HEK293 (cell line): ENCODE measurements around the gene PRKCZ.
A peak's percentile ranks its signal among the peaks of the same experiment; 100 is the strongest.

Experiments
- CTCF ChIA-PET: fragments of 350-600 bp; formaldehyde crosslinking; extraction: SDS; loops from one replicate; lab custom pipeline; 2021; ENCODE audit warnings: antibody characterized with exemption; lab: Yijun Ruan, JAX
- POLR2A ChIA-PET: fragments of 300-600 bp; formaldehyde crosslinking; extraction: SDS; loops from one replicate; lab custom pipeline; 2020; ENCODE audit warnings: antibody characterized with exemption, inconsistent platforms; lab: Yijun Ruan, JAX
- H3K27ac ChIP-seq: fragments of 200-500 bp; sonication (Bioruptor generic); 2 replicates; pipeline ENCODE4 v1.5.1; 2014; ENCODE audit warnings: low read depth, low read length, control low read depth, inconsistent platforms; ENCODE audit errors: extremely low read depth
- H3K36me3 ChIP-seq, 2 experiments: fragments of 200-500 bp in 1 of 2; sonication (Bioruptor generic) in 1 of 2; 1 replicate in 1 of 2; 2 replicates in 1 of 2; pipeline ENCODE4 v1.5.1; 2014 to 2017; ENCODE audit warnings: inconsistent platforms in 2 of 2, low read length in 2 of 2; ENCODE audit not compliant: control insufficient read depth in 2 of 2, insufficient read depth in 1 of 2
- H3K4me1 ChIP-seq: fragments of 200-500 bp; sonication (Bioruptor generic); 2 replicates; pipeline ENCODE4 v1.5.1; 2014; ENCODE audit warnings: mild to moderate bottlenecking, low read length, inconsistent platforms; ENCODE audit not compliant: control insufficient read depth, insufficient read depth
- H3K4me3 ChIP-seq: 2 replicates; pipeline ENCODE4 v1.5.1; 2011; ENCODE audit warnings: low read depth, mild to moderate bottlenecking, control low read depth, low read length, moderate library complexity
- H3K9me3 ChIP-seq: fragments of 200-500 bp; sonication (Bioruptor generic); 2 replicates; pipeline ENCODE4 v1.5.1; 2014; ENCODE audit warnings: low read depth, low read length, inconsistent platforms; ENCODE audit not compliant: control insufficient read depth, insufficient read depth
- KLF9 ChIP-seq: fragments of 450-650 bp; formaldehyde crosslinking; IDR thresholded peaks from 2 replicates; pipeline ENCODE4 v1.5.1; 2016; ENCODE audit warnings: missing biosample characterization, missing genetic modification characterization, low read depth
- OVOL3 ChIP-seq: fragments of 450-650 bp; formaldehyde crosslinking; IDR thresholded peaks from 2 replicates; pipeline ENCODE4 v1.5.1; 2016; ENCODE audit warnings: missing biosample characterization, missing genetic modification characterization
- SP2 ChIP-seq: fragments of 450-650 bp; formaldehyde crosslinking; IDR thresholded peaks from 2 replicates; pipeline ENCODE4 v1.5.1; 2016; ENCODE audit warnings: missing biosample characterization, missing genetic modification characterization
- TRIM28 ChIP-seq: IDR thresholded peaks from 2 replicates; pipeline ENCODE4 v1.6.1; 2011; ENCODE audit warnings: low read length, control low read depth, borderline replicate concordance
- ZNF335 ChIP-seq: fragments of 450-650 bp; formaldehyde crosslinking; conservative IDR thresholded peaks from 2 replicates; pipeline ENCODE4 v1.5.1; 2016; ENCODE audit warnings: missing biosample characterization, missing genetic modification characterization
- ZNF677 ChIP-seq: fragments of 450-650 bp; IDR thresholded peaks from 2 replicates; pipeline ENCODE4 v1.5.0; 2018; ENCODE audit warnings: missing biosample characterization, mild to moderate bottlenecking, missing genetic modification characterization, moderate library complexity
- ZSCAN23 ChIP-seq: fragments of 450-650 bp; formaldehyde crosslinking; IDR thresholded peaks from 2 replicates; pipeline ENCODE4 v1.5.1; 2016; ENCODE audit warnings: missing biosample characterization, missing genetic modification characterization
- TF ChIP-seq, protein P1 (sequence below): fragments of 450-650 bp; formaldehyde crosslinking; IDR thresholded peaks from 2 replicates; pipeline ENCODE4 v1.5.1; 2016; ENCODE audit warnings: missing biosample characterization, missing genetic modification characterization
- TF ChIP-seq, protein P2 (sequence below): fragments of 450-650 bp; formaldehyde crosslinking; IDR thresholded peaks from 2 replicates; pipeline ENCODE4 v1.5.1; 2016; ENCODE audit warnings: missing biosample characterization, missing genetic modification characterization
- TF ChIP-seq, protein P3 (sequence below): fragments of 450-650 bp; formaldehyde crosslinking; IDR thresholded peaks from 2 replicates; pipeline ENCODE4 v1.5.1; 2016; ENCODE audit warnings: missing biosample characterization, missing genetic modification characterization
- TF ChIP-seq, protein P4 (sequence below): fragments of 450-650 bp; formaldehyde crosslinking; IDR thresholded peaks from 2 replicates; pipeline ENCODE4 v1.5.1; 2016; ENCODE audit warnings: missing biosample characterization, missing genetic modification characterization
- TF ChIP-seq, protein P5 (sequence below): fragments of 450-650 bp; formaldehyde crosslinking; IDR thresholded peaks from 2 replicates; pipeline ENCODE4 v1.5.1; 2016; ENCODE audit warnings: missing biosample characterization, missing genetic modification characterization

The PRKCZ gene

DNA sequence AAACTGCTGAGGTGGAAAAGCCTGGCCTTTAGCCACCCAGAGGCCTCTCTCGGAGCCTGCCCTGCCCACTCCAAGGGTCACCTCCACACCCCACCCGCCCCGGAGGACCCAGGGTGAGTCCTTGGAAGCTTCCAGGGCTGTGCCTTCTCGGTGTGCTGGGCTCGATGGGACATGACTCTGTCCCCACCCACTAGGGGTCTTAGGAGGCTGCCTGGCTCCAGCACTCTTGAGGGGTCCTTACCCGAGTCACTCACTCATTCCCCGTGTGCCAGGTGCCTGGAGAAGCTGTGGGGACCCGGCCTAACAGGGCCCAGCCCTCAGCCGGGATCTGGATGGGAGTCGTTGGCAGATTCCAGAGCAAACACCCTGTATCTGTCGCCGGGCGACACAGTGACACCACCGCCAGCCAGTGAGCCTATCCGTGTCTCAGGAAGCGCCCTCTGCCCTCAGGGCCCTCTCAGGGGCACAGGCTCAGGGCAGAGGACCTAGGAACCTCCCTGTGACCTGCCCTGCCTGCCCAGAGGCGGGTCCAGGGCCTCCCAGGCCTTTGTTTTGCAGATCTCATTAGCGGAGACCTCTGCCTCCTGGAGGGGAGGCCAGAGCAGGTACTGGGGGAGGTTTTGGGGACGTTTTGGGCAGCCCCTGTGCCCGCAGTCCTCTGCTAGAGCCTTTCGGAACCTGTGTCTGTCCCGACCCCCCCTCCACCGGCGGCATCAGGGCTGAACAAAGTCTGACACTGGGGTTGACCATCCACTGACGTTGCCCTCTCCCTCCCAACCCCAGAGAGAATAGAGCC is 3.1 kb upstream of the PRKCZ start:
- H3K4me3 ChIP-seq: no peak overlapping the region
- no peaks in the 10 kb centered on the region; the same call in 1 of the 2 replicates for H3K4me1 ChIP-seq
- H3K36me3 ChIP-seq: no peaks in the 10 kb centered on the region
- ChIA-PET POLR2A (interaction anchor here (0.5 kb wide), 1 partner anchor 17 kb away, joined by 3 read pairs; no protein-coding TSS in a partner anchor), CTCF (interaction anchor here (0.6 to 5.4 kb wide), 29 partner anchors 9 to 1684 kb away, joined by 3 to 118 read pairs (median 3); no protein-coding TSS in a partner anchor)
- H3K27ac ChIP-seq: no peak overlapping the region
- no peaks in the 10 kb centered on the region for H3K9me3 ChIP-seq
- TF ChIP-seq ZSCAN23 (tag by site-specific recombination): no peak
- TF ChIP-seq, all 188 proteins: peak for 0

DNA sequence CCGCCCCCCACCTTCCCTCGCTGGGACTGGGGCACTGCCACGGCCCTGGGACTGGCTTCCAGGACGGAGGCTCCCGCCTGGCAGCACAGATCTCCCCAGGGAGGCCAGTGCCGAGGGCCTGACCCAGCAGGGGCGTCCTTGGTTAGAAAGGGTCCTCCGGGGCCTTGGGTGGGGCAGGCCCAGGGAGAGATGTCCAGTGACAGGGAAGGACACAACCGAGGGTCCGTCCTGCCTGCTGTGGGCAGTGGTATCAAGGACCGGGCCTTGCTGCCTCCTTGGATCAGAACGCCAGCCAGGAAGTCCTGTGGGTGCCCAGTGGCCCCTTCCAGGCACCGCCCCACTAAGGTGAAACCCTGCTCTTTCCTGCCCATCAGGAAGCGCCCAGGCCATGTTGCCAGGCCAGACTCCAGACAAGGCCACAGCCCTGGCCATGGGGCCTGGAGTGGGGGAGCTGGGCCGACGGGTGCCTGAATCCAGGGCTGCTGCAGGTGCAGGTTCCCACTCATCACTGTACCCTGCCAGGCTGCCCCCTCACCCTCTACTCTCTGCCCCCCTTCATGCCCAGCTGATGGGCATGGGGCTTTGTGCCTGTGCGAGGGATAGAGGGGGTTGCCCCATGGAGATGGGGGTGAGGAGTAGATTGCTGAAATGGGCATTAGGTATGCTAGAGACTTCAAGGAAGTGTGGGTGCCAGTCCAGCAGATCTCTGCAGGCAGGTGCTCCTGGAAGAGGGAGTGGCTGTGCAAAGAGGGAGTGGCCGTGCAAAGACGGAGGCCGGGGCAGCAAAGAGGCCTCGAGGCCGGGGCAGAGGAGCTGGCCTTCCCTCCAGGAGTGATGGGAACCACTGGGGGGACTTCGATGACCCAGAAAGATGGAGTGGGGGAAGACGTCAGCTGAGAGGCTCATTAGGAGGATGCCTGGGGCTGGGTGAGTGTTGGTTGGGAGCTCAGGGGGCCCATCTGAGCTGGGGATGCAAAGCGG is 2.2 kb upstream of the PRKCZ start:
- TF ChIP-seq, protein P1, sequence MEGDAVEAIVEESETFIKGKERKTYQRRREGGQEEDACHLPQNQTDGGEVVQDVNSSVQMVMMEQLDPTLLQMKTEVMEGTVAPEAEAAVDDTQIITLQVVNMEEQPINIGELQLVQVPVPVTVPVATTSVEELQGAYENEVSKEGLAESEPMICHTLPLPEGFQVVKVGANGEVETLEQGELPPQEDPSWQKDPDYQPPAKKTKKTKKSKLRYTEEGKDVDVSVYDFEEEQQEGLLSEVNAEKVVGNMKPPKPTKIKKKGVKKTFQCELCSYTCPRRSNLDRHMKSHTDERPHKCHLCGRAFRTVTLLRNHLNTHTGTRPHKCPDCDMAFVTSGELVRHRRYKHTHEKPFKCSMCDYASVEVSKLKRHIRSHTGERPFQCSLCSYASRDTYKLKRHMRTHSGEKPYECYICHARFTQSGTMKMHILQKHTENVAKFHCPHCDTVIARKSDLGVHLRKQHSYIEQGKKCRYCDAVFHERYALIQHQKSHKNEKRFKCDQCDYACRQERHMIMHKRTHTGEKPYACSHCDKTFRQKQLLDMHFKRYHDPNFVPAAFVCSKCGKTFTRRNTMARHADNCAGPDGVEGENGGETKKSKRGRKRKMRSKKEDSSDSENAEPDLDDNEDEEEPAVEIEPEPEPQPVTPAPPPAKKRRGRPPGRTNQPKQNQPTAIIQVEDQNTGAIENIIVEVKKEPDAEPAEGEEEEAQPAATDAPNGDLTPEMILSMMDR: no peak
- TF ChIP-seq OVOL3 (tag by site-specific recombination): no peak
- TF ChIP-seq, protein P2, sequence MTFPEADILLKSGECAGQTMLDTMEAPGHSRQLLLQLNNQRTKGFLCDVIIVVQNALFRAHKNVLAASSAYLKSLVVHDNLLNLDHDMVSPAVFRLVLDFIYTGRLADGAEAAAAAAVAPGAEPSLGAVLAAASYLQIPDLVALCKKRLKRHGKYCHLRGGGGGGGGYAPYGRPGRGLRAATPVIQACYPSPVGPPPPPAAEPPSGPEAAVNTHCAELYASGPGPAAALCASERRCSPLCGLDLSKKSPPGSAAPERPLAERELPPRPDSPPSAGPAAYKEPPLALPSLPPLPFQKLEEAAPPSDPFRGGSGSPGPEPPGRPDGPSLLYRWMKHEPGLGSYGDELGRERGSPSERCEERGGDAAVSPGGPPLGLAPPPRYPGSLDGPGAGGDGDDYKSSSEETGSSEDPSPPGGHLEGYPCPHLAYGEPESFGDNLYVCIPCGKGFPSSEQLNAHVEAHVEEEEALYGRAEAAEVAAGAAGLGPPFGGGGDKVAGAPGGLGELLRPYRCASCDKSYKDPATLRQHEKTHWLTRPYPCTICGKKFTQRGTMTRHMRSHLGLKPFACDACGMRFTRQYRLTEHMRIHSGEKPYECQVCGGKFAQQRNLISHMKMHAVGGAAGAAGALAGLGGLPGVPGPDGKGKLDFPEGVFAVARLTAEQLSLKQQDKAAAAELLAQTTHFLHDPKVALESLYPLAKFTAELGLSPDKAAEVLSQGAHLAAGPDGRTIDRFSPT (tag by site-specific recombination): peak; percentile 73
- ChIA-PET POLR2A (no interaction called here), CTCF (interaction anchor here (0.7 to 2.0 kb wide), 5 partner anchors 52 to 323 kb away, joined by 3 to 16 read pairs (median 3); no protein-coding TSS in a partner anchor)
- Histone ChIP-seq H3K9me3 (no peaks in the 10 kb centered on the region), H3K27ac (no peak overlapping the region), H3K4me3 (no peak overlapping the region), H3K36me3 (no peaks in the 10 kb centered on the region), H3K4me1 (no peaks in the 10 kb centered on the region; the same call in 1 of the 2 replicates)

DNA sequence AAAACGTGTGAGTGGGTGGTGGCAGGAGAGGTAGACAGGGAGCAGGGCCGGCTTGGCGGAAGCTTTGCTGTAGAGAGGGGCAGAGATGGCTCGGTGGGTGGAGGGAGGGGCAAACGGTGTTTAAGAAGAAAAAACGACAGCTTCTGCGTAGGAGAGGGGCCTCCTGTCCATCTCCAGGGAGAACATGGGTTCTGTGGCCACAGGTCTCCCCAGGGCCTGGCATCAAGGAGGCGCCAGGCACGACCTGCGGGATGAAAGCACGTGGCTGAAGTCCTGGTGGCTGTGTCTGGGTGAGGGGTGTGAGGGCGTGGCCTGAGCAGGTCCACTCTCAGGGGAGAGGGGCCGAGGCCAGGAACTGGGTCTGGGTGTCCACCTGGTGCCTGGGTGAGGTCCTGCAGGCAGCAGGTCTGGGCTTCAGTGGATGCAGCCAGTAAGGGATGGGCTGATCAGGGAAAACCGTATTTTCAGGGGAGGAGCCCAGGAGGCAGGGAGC is 940 bp upstream of the PRKCZ start:
- POLR2A ChIA-PET: no interaction called here
- no peaks in the 10 kb centered on the region for H3K36me3 ChIP-seq
- no peaks in the 10 kb centered on the region; the same call in 1 of the 2 replicates for H3K4me1 ChIP-seq
- TF ChIP-seq, protein P3, sequence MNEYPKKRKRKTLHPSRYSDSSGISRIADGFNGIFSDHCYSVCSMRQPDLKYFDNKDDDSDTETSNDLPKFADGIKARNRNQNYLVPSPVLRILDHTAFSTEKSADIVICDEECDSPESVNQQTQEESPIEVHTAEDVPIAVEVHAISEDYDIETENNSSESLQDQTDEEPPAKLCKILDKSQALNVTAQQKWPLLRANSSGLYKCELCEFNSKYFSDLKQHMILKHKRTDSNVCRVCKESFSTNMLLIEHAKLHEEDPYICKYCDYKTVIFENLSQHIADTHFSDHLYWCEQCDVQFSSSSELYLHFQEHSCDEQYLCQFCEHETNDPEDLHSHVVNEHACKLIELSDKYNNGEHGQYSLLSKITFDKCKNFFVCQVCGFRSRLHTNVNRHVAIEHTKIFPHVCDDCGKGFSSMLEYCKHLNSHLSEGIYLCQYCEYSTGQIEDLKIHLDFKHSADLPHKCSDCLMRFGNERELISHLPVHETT: no peak
- TF ChIP-seq ZNF335 (peak; percentile 93; the same call in 1 of the 2 replicates), SP2 (0 out of 2 replicates have a peak, but pooled peaks have one; percentile 19), TRIM28 (peak; percentile 18; the same call in 1 of the 2 replicates), ZNF677 (tag by site-specific recombination) (peak; percentile 36; the same call in 1 of the 2 replicates), KLF9 (0 out of 2 replicates have a peak, but pooled peaks have one; percentile 12)
- TF ChIP-seq, protein P4, sequence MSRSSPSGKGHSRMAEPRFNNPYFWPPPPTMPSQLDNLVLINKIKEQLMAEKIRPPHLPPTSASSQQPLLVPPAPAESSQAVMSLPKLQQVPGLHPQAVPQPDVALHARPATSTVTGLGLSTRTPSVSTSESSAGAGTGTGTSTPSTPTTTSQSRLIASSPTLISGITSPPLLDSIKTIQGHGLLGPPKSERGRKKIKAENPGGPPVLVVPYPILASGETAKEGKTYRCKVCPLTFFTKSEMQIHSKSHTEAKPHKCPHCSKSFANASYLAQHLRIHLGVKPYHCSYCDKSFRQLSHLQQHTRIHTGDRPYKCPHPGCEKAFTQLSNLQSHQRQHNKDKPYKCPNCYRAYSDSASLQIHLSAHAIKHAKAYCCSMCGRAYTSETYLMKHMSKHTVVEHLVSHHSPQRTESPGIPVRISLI (tag by site-specific recombination): no peak
- TF ChIP-seq, protein P1: peak; percentile 67; the same call in 1 of the 2 replicates
- TF ChIP-seq, protein P5, sequence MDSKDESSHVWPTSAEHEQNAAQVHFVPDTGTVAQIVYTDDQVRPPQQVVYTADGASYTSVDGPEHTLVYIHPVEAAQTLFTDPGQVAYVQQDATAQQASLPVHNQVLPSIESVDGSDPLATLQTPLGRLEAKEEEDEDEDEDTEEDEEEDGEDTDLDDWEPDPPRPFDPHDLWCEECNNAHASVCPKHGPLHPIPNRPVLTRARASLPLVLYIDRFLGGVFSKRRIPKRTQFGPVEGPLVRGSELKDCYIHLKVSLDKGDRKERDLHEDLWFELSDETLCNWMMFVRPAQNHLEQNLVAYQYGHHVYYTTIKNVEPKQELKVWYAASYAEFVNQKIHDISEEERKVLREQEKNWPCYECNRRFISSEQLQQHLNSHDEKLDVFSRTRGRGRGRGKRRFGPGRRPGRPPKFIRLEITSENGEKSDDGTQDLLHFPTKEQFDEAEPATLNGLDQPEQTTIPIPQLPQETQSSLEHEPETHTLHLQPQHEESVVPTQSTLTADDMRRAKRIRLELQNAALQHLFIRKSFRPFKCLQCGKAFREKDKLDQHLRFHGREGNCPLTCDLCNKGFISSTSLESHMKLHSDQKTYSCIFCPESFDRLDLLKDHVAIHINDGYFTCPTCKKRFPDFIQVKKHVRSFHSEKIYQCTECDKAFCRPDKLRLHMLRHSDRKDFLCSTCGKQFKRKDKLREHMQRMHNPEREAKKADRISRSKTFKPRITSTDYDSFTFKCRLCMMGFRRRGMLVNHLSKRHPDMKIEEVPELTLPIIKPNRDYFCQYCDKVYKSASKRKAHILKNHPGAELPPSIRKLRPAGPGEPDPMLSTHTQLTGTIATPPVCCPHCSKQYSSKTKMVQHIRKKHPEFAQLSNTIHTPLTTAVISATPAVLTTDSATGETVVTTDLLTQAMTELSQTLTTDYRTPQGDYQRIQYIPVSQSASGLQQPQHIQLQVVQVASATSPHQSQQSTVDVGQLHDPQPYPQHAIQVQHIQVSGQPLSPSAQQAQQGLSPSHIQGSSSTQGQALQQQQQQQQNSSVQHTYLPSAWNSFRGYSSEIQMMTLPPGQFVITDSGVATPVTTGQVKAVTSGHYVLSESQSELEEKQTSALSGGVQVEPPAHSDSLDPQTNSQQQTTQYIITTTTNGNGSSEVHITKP (tag by site-specific recombination): peak; percentile 82
- TF ChIP-seq, all 188 proteins: peak for 7
- Histone ChIP-seq H3K9me3 (no peaks in the 10 kb centered on the region), H3K27ac (peak overlapping the region; percentile 72; the same call in 1 of the 2 replicates), H3K4me3 (peak overlapping the region; percentile 62)
- CTCF ChIA-PET: interaction anchor here (0.6 to 2.0 kb wide), 9 partner anchors 8 to 766 kb away, joined by 3 to 16 read pairs (median 3); no protein-coding TSS in a partner anchor
